SK-N-SH treated with all-trans-retinoic acid at 6 μM for 48 hours (cell line): ENCODE results near the gene RFX6.

Experiments
- ATAC-seq: fragments of 200-7000 bp; cut with Tn5 transposase; 3 replicates; pipeline ENCODE4 v1.9.1; 2020; ENCODE audit warnings: mild to moderate bottlenecking, moderate library complexity
- ARNTL ChIP-seq: fragments of 450-650 bp; formaldehyde crosslinking; IDR thresholded peaks from 2 replicates; pipeline ENCODE4 v1.5.0; 2020; ENCODE audit warnings: low read depth, mild to moderate bottlenecking, moderate library complexity, borderline replicate concordance
- BACH2 ChIP-seq: fragments of 250-450 bp; sonication (Bioruptor Pico); IDR thresholded peaks from 2 replicates; pipeline ENCODE4 v1.9.0; 2021; ENCODE audit warnings: mild to moderate bottlenecking, borderline replicate concordance
- CREB5 ChIP-seq: fragments of 250-450 bp; sonication (Bioruptor Pico); IDR thresholded peaks from 2 replicates; pipeline ENCODE4 v1.5.1; 2020; ENCODE audit warnings: low read depth, mild to moderate bottlenecking, moderate library complexity
- CSDC2 ChIP-seq: fragments of 250-450 bp; sonication (Bioruptor Pico); IDR thresholded peaks from 2 replicates; pipeline ENCODE4 v1.5.0; 2020; ENCODE audit warnings: mild to moderate bottlenecking, moderate library complexity
- CSRNP3 ChIP-seq: fragments of 250-450 bp; sonication (Bioruptor Pico); IDR thresholded peaks from 2 replicates; pipeline ENCODE4 v1.5.1; 2021; ENCODE audit warnings: mild to moderate bottlenecking, moderate library complexity
- ESRRG ChIP-seq: fragments of 250-450 bp; sonication (Bioruptor Pico); IDR thresholded peaks from 2 replicates; pipeline ENCODE4 v1.6.1; 2021; ENCODE audit warnings: mild to moderate bottlenecking
- GLIS3 ChIP-seq: fragments of 250-450 bp; sonication (Bioruptor Pico); IDR thresholded peaks from 2 replicates; pipeline ENCODE4 v1.5.0; 2020; ENCODE audit warnings: mild to moderate bottlenecking, moderate library complexity
- ISL1 ChIP-seq: fragments of 250-450 bp; sonication (Bioruptor Pico); IDR thresholded peaks from 2 replicates; pipeline ENCODE4 v2.1.2; 2022; ENCODE audit warnings: mild to moderate bottlenecking, moderate library complexity
- OSR1 ChIP-seq: fragments of 250-450 bp; sonication (Bioruptor Pico); IDR thresholded peaks from 2 replicates; pipeline ENCODE4 v1.8.0; 2022; ENCODE audit warnings: moderate library complexity, mild to moderate bottlenecking, inconsistent platforms
- PATZ1 ChIP-seq: fragments of 250-450 bp; sonication (Bioruptor Pico); IDR thresholded peaks from 2 replicates; pipeline ENCODE4 v1.8.0; 2020; ENCODE audit warnings: mild to moderate bottlenecking, moderate library complexity, borderline replicate concordance
- POU6F1 ChIP-seq: fragments of 250-450 bp; sonication (Bioruptor Pico); IDR thresholded peaks from 2 replicates; pipeline ENCODE4 v1.8.0; 2021; ENCODE audit warnings: low read depth, mild to moderate bottlenecking, moderate library complexity, borderline replicate concordance
- RARB ChIP-seq: fragments of 250-450 bp; sonication (Bioruptor Pico); IDR thresholded peaks from 2 replicates; pipeline ENCODE4 v1.8.0; 2021; ENCODE audit warnings: mild to moderate bottlenecking, moderate library complexity
- TCF4 ChIP-seq: fragments of 250-450 bp; sonication (Bioruptor Pico); IDR thresholded peaks from 2 replicates; pipeline ENCODE4 v1.8.0; 2021; ENCODE audit warnings: mild to moderate bottlenecking, moderate library complexity, borderline replicate concordance
- TOX ChIP-seq: fragments of 250-450 bp; sonication (Bioruptor Pico); IDR thresholded peaks from 2 replicates; pipeline ENCODE4 v1.8.0; 2021; ENCODE audit warnings: mild to moderate bottlenecking, moderate library complexity, borderline replicate concordance
- TSHZ2 ChIP-seq: fragments of 250-450 bp; sonication (Bioruptor Pico); IDR thresholded peaks from 2 replicates; pipeline ENCODE4 v1.5.0; 2020; ENCODE audit warnings: mild to moderate bottlenecking, moderate library complexity
- ZC3H10 ChIP-seq: fragments of 250-450 bp; sonication (Bioruptor Pico); IDR thresholded peaks from 2 replicates; pipeline ENCODE4 v1.5.1; 2021; ENCODE audit warnings: mild to moderate bottlenecking, moderate library complexity
- ZFP3 ChIP-seq: fragments of 250-450 bp; sonication (Bioruptor Pico); IDR thresholded peaks from 2 replicates; pipeline ENCODE4 v1.5.0; 2020; ENCODE audit warnings: mild to moderate bottlenecking, moderate library complexity
- ZFP30 ChIP-seq: fragments of 450-650 bp; formaldehyde crosslinking; IDR thresholded peaks from 2 replicates; pipeline ENCODE4 v1.5.0; 2022; ENCODE audit warnings: mild to moderate bottlenecking, moderate library complexity
- ZNF565 ChIP-seq: fragments of 450-650 bp; formaldehyde crosslinking; conservative IDR thresholded peaks from 2 replicates; pipeline ENCODE4 v1.5.0; 2020; ENCODE audit warnings: low read depth, mild to moderate bottlenecking, moderate library complexity
- ZNF70 ChIP-seq: fragments of 450-650 bp; formaldehyde crosslinking; IDR thresholded peaks from 2 replicates; pipeline ENCODE4 v1.5.0; 2020; ENCODE audit warnings: mild to moderate bottlenecking, moderate library complexity
- ZNF8 ChIP-seq: fragments of 450-650 bp; formaldehyde crosslinking; IDR thresholded peaks from 2 replicates; pipeline ENCODE4 v1.5.0; 2020; ENCODE audit warnings: mild to moderate bottlenecking, moderate library complexity

RFX6 gene

GRCh38 chr6:116883005-116883404 is 6.0 kb downstream of the RFX6 start:
- no peak for TF ChIP-seq CSRNP3
- no peak for TF ChIP-seq ZFP30 (CRISPR knock-in tag)
- TF ChIP-seq BACH2, result no peak
- TF ChIP-seq TSHZ2 (CRISPR knock-in tag), result no peak
- no peak for TF ChIP-seq POU6F1 (CRISPR knock-in tag)
- TF ChIP-seq TOX (CRISPR knock-in tag), result no peak
- no peak for ATAC-seq

GRCh38 chr6:116884530-116884929 is 7.5 kb downstream of the RFX6 start:
- no peak for ATAC-seq
- no peak for TF ChIP-seq ZC3H10
- no peak for TF ChIP-seq ZFP3
- TF ChIP-seq CSRNP3, result no peak
- no peak for TF ChIP-seq CREB5 (CRISPR knock-in tag)
- no peak for TF ChIP-seq ZNF70 (CRISPR knock-in tag)
- no peak for TF ChIP-seq GLIS3 (CRISPR knock-in tag)
- no peak for TF ChIP-seq PATZ1 (CRISPR knock-in tag)
- no peak for TF ChIP-seq ESRRG (CRISPR knock-in tag)
- TF ChIP-seq ARNTL (CRISPR knock-in tag), result no peak
- TF ChIP-seq BACH2, result no peak
- TF ChIP-seq ISL1, result no peak
- TF ChIP-seq, all 23 proteins: peak for 0

- no peak for ATAC-seq
- TF ChIP-seq RARB (CRISPR knock-in tag) (no peak), TCF4 (no peak), ESRRG (CRISPR knock-in tag) (no peak), PATZ1 (CRISPR knock-in tag) (no peak), ZNF565 (CRISPR knock-in tag) (no peak), TOX (CRISPR knock-in tag) (no peak), POU6F1 (CRISPR knock-in tag) (no peak), ISL1 (no peak), CSRNP3 (no peak), ZFP3 (no peak), ARNTL (CRISPR knock-in tag) (no peak), ZNF70 (CRISPR knock-in tag) (no peak), OSR1 (CRISPR knock-in tag) (no peak), ZC3H10 (no peak), ZNF8 (CRISPR knock-in tag) (no peak), ZFP30 (CRISPR knock-in tag) (no peak), CSDC2 (CRISPR knock-in tag) (no peak)
Measured at GRCh38 chr6:116887168-116887567, 10.1 kb downstream of the RFX6 start.
